Astrocyte (in vitro differentiated cells and primary cell): ENCODE data around the gene CLEC4C. TPM values are rescaled to one million over a fixed set of nuclear protein-coding genes. Genes with fewer than 3 reads are reported as not detected.

Experiments
- DNase-seq: peaks from one replicate; pipeline ENCODE4 v3.0.0-alpha.2; 2010; ENCODE audit warnings: low read depth
- FAIRE-seq: peaks from 2 replicates; lab custom pipeline; 2011; peaks lifted over from hg19 to GRCh38; lab: Jason Lieb, UNC
- H2AFZ ChIP-seq: 2 replicates; pipeline ENCODE4 v1.6.0; 2012; ENCODE audit warnings: low read depth, low read length, inconsistent platforms
- H3K27ac ChIP-seq: 2 replicates; pipeline ENCODE4 v1.5.1; 2011; ENCODE audit warnings: low read depth, low read length, inconsistent platforms
- H3K27me3 ChIP-seq: 2 replicates; pipeline ENCODE4 v1.6.0; 2011; ENCODE audit warnings: low read length, inconsistent platforms; ENCODE audit not compliant: insufficient read depth
- H3K36me3 ChIP-seq: 2 replicates; pipeline ENCODE4 v1.5.1; 2011; ENCODE audit warnings: low read length, inconsistent platforms; ENCODE audit not compliant: insufficient read depth
- H3K4me1 ChIP-seq: 2 replicates; pipeline ENCODE4 v1.5.1; 2011; ENCODE audit warnings: low read length, inconsistent platforms; ENCODE audit not compliant: insufficient read depth
- H3K4me2 ChIP-seq: 2 replicates; pipeline ENCODE4 v1.6.0; 2012; ENCODE audit warnings: low read length, inconsistent platforms
- H3K4me3 ChIP-seq: 2 replicates; pipeline ENCODE4 v1.5.1; 2011; ENCODE audit warnings: low read depth, mild to moderate bottlenecking, low read length, inconsistent platforms; ENCODE audit not compliant: insufficient read depth
- H3K79me2 ChIP-seq: 2 replicates; pipeline ENCODE4 v1.6.0; 2012; ENCODE audit warnings: mild to moderate bottlenecking, low read length, inconsistent platforms; ENCODE audit not compliant: insufficient read depth
- H3K9ac ChIP-seq: 2 replicates; pipeline ENCODE4 v1.6.0; 2012; ENCODE audit warnings: mild to moderate bottlenecking, low read length, inconsistent platforms
- H3K9me3 ChIP-seq: 2 replicates; pipeline ENCODE4 v1.5.1; 2012; ENCODE audit warnings: low read depth, mild to moderate bottlenecking, low read length, inconsistent platforms; ENCODE audit not compliant: insufficient read depth
- H4K20me1 ChIP-seq: 2 replicates; pipeline ENCODE4 v1.6.0; 2012; ENCODE audit warnings: low read length, inconsistent platforms; ENCODE audit not compliant: insufficient read depth
- H3K27ac Mint-ChIP-seq: one replicate; pipeline ENCODE4 v1.8.0; 2021; ENCODE audit warnings: mild to moderate bottlenecking, mixed read lengths; ENCODE audit not compliant: unreplicated experiment
- H3K27me3 Mint-ChIP-seq: one replicate; pipeline ENCODE4 v1.8.0; 2021; ENCODE audit warnings: low read depth, mixed read lengths; ENCODE audit not compliant: unreplicated experiment
- H3K36me3 Mint-ChIP-seq: one replicate; pipeline ENCODE4 v1.8.0; 2021; ENCODE audit warnings: low read depth, mixed read lengths; ENCODE audit not compliant: unreplicated experiment
- H3K4me1 Mint-ChIP-seq: one replicate; pipeline ENCODE4 v1.8.0; 2021; ENCODE audit warnings: low read depth, mixed read lengths; ENCODE audit not compliant: unreplicated experiment
- H3K4me3 Mint-ChIP-seq: one replicate; pipeline ENCODE4 v1.8.0; 2021; ENCODE audit warnings: mild to moderate bottlenecking, moderate library complexity, mixed read lengths; ENCODE audit not compliant: unreplicated experiment
- H3K9me3 Mint-ChIP-seq: one replicate; pipeline ENCODE4 v1.8.0; 2021; ENCODE audit warnings: mild to moderate bottlenecking, mixed read lengths; ENCODE audit not compliant: unreplicated experiment
- CTCF ChIP-seq: IDR thresholded peaks from 2 replicates; pipeline ENCODE4 v1.5.1; 2011; ENCODE audit warnings: low read depth, mild to moderate bottlenecking, inconsistent platforms, low read length, moderate library complexity; ENCODE audit not compliant: insufficient read depth
- EZH2 ChIP-seq: IDR thresholded peaks from 2 replicates; pipeline ENCODE4 v1.6.1; 2012; ENCODE audit warnings: mild to moderate bottlenecking, low read length, inconsistent platforms; ENCODE audit not compliant: insufficient read depth
- total RNA-seq: library from RNA; stranded (reverse); gene quantifications from 2 replicates; pipeline ENCODE4 v1.2.1, GENCODE V29; 2021

The CLEC4C gene
- total RNA-seq, 1 donor from 2014 or later: not detected

- Histone ChIP-seq H3K9me3 (no peaks in the 10 kb centered on the region), H3K4me1 (no peaks in the 10 kb centered on the region), H4K20me1 (no peaks in the 10 kb centered on the region), H2AFZ (no peak overlapping the region), H3K79me2 (no peaks in the 10 kb centered on the region), H3K27me3 (no peaks in the 10 kb centered on the region), H3K4me3 (no peak overlapping the region), H3K9ac (no peak overlapping the region), H3K4me2 (no peak overlapping the region), H3K36me3 (no peaks in the 10 kb centered on the region), H3K27ac (no peak overlapping the region)
- Mint-ChIP-seq H3K4me3 (no peak overlapping the region), H3K27me3 (peaks cover 2% of the 10 kb centered on the region), H3K4me1 (peaks cover 2% of the 10 kb centered on the region), H3K27ac (no peak overlapping the region), H3K9me3 (no peaks in the 10 kb centered on the region), H3K36me3 (no peaks in the 10 kb centered on the region)
- DNase-seq (no peak), FAIRE-seq (no peak)
- no peak for TF ChIP-seq EZH2
- TF ChIP-seq CTCF: no peak
Observed at GRCh38 chr12:7695237-7695560, 52.0 kb downstream of the CLEC4C start.

GRCh38 chr12:7694556-7695236 is 52.5 kb downstream of the CLEC4C start:
- DNase-seq (no peak), FAIRE-seq (no peak)
- Mint-ChIP-seq H3K27ac (no peak overlapping the region), H3K4me3 (no peak overlapping the region), H3K27me3 (peaks cover 2% of the 10 kb centered on the region), H3K36me3 (no peaks in the 10 kb centered on the region), H3K9me3 (no peaks in the 10 kb centered on the region), H3K4me1 (peaks cover 2% of the 10 kb centered on the region)
- no peak for TF ChIP-seq EZH2
- TF ChIP-seq CTCF: no peak
- Histone ChIP-seq H2AFZ (no peak overlapping the region), H3K36me3 (no peaks in the 10 kb centered on the region), H3K27me3 (no peaks in the 10 kb centered on the region), H3K4me3 (no peak overlapping the region), H3K4me1 (no peaks in the 10 kb centered on the region), H3K9me3 (no peaks in the 10 kb centered on the region), H4K20me1 (no peaks in the 10 kb centered on the region), H3K4me2 (no peak overlapping the region), H3K27ac (no peak overlapping the region), H3K9ac (no peak overlapping the region), H3K79me2 (no peaks in the 10 kb centered on the region)

DNA sequence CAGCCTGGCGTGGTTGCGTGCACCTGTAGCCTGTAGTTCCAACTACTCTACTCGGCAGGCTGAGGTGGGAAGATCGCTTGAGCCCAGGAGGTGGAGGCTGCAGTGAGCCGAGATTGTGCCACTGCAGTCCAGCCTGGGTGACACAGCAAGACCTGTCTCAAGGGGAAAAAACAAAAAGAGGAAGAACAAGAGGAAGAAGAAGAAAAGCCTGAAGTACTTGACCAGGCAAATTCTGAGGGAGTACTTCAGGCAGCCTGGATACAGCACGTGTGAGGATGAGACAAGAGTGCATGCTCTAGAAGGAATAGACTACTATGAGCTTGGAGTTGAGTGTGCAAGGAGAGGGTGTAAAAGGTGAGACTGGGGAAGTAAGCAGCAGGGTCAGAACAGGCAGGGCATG is 53.4 kb downstream of the CLEC4C start:
- H3K9ac ChIP-seq: no peak overlapping the region
- Mint-ChIP-seq H3K4me1 (peaks cover 2% of the 10 kb centered on the region), H3K9me3 (no peaks in the 10 kb centered on the region), H3K36me3 (no peaks in the 10 kb centered on the region), H3K27me3 (peaks cover 2% of the 10 kb centered on the region), H3K27ac (no peak overlapping the region), H3K4me3 (no peak overlapping the region)
- no peaks in the 10 kb centered on the region for H3K27me3 ChIP-seq
- H3K4me2 ChIP-seq: no peak overlapping the region
- H2AFZ ChIP-seq: no peak overlapping the region
- H3K9me3 ChIP-seq: no peaks in the 10 kb centered on the region
- no peak for FAIRE-seq
- no peaks in the 10 kb centered on the region for H3K36me3 ChIP-seq
- H3K79me2 ChIP-seq: no peaks in the 10 kb centered on the region
- H3K4me1 ChIP-seq: no peaks in the 10 kb centered on the region
- no peak overlapping the region for H3K27ac ChIP-seq
- no peak overlapping the region for H3K4me3 ChIP-seq
- no peaks in the 10 kb centered on the region for H4K20me1 ChIP-seq
- TF ChIP-seq EZH2: no peak
- TF ChIP-seq CTCF: no peak
- DNase-seq: no peak
